HL-60 (cell line): ENCODE measurements around the gene NCS1.

Experiments
- POLR2AphosphoS5 ChIP-seq: IDR thresholded peaks from 2 replicates; pipeline ENCODE4 v1.6.1; 2012; ENCODE audit warnings: low read depth
- TF ChIP-seq, protein P1 (sequence below): IDR thresholded peaks from one replicate; pipeline ENCODE4 v1.5.1; 2011; ENCODE audit warnings: low read length, control low read depth, inconsistent platforms; ENCODE audit not compliant: insufficient read depth

DNA sequence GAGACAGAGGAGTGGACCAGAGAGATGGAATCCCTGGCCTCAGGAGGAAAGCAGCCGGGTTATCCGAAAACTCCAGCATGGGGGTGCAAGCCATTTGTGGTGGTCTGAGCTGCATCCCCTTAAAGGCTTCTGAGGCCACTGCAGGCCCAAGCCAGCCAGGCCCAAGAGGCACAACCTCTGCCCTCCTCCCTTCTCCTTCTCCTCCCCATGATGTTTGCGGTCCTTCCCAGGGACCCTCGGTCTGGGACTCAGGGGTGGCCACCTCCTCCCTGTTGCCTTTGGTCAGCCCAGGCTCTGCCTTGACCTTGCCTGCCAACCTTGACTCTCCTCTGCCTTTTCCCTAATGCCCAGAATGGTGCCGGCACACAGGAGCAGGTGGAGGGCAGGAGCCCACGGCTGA lies 4.6 kb downstream of the NCS1 start:
- TF ChIP-seq POLR2AphosphoS5 = no peak
- TF ChIP-seq, protein P1, sequence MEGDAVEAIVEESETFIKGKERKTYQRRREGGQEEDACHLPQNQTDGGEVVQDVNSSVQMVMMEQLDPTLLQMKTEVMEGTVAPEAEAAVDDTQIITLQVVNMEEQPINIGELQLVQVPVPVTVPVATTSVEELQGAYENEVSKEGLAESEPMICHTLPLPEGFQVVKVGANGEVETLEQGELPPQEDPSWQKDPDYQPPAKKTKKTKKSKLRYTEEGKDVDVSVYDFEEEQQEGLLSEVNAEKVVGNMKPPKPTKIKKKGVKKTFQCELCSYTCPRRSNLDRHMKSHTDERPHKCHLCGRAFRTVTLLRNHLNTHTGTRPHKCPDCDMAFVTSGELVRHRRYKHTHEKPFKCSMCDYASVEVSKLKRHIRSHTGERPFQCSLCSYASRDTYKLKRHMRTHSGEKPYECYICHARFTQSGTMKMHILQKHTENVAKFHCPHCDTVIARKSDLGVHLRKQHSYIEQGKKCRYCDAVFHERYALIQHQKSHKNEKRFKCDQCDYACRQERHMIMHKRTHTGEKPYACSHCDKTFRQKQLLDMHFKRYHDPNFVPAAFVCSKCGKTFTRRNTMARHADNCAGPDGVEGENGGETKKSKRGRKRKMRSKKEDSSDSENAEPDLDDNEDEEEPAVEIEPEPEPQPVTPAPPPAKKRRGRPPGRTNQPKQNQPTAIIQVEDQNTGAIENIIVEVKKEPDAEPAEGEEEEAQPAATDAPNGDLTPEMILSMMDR = no peak
